GM21515 (cell line): ENCODE results near the gene PGRMC2.
"Not testable (repeated sequence)": the region's sequence is repeated elsewhere in the genome, so short reads cannot be mapped to it uniquely, and the experiment has no call there.

ENCODE experiments used
- ATAC-seq: cut with Tn5 transposase; IDR thresholded peaks from one replicate; pipeline ENCODE4 v1.9.1; 2021; ENCODE audit not compliant: unreplicated experiment

PGRMC2 gene

GRCh38 chr4:128268970-128269369 lies 18.6 kb downstream of the PGRMC2 start:
- no peak for ATAC-seq

- no peak for ATAC-seq
These were observed 19.9 kb downstream of the PGRMC2 start for GRCh38 chr4:128267745-128268144.

GRCh38 chr4:128267171-128267570 lies 20.4 kb downstream of the PGRMC2 start:
- not testable (repeated sequence) for ATAC-seq

GRCh38 chr4:128265550-128265949 lies 22.1 kb downstream of the PGRMC2 start:
- not testable (repeated sequence) for ATAC-seq

- not testable (repeated sequence) for ATAC-seq
These were observed 27.7 kb downstream of the PGRMC2 start for GRCh38 chr4:128259889-128260288.

GRCh38 chr4:128258166-128258565 lies 29.4 kb downstream of the PGRMC2 start:
- ATAC-seq, result not testable (repeated sequence)

- ATAC-seq, result no peak
These were observed 31.1 kb downstream of the PGRMC2 start for GRCh38 chr4:128256539-128256938.

- no peak for ATAC-seq
These were observed 31.7 kb downstream of the PGRMC2 start for GRCh38 chr4:128255906-128256305.

- no peak for ATAC-seq
These were observed 37.6 kb downstream of the PGRMC2 start for GRCh38 chr4:128249787-128250668.

- no peak for ATAC-seq
These were observed 39.7 kb downstream of the PGRMC2 start for GRCh38 chr4:128247906-128248305.

GRCh38 chr4:128245391-128245790 lies 42.2 kb downstream of the PGRMC2 start:
- ATAC-seq, result not testable (repeated sequence)

- no peak for ATAC-seq
These were observed 43.2 kb downstream of the PGRMC2 start for GRCh38 chr4:128244379-128244778.

GRCh38 chr4:128242601-128243000 lies 45.0 kb downstream of the PGRMC2 start:
- ATAC-seq, result no peak

GRCh38 chr4:128241981-128242380 lies 45.6 kb downstream of the PGRMC2 start:
- ATAC-seq, result no peak

GRCh38 chr4:128241425-128241913 lies 46.1 kb downstream of the PGRMC2 start:
- no peak for ATAC-seq

GRCh38 chr4:128241019-128241418 lies 46.6 kb downstream of the PGRMC2 start:
- no peak for ATAC-seq

GRCh38 chr4:128234836-128235235 lies 52.8 kb downstream of the PGRMC2 start:
- no peak for ATAC-seq

GRCh38 chr4:128232719-128233118 lies 54.9 kb downstream of the PGRMC2 start:
- no peak for ATAC-seq

GRCh38 chr4:128228845-128229795 lies 58.5 kb downstream of the PGRMC2 start:
- ATAC-seq, result no peak

GRCh38 chr4:128227991-128228571 lies 59.5 kb downstream of the PGRMC2 start:
- no peak for ATAC-seq

- ATAC-seq, result no peak
These were observed 62.5 kb downstream of the PGRMC2 start for GRCh38 chr4:128225148-128225547.
